Stimulated activated effector memory CD8-positive, alpha-beta T cell treated with anti-CD3 and anti-CD28 coated beads, Interleukin-12 subunit alpha, Interleukin-12 subunit beta, amount 100 ng/mL, for 72 hours (primary cell): ENCODE measurements around the gene LRP10.
"Not testable (repeated sequence)": the region's sequence is repeated elsewhere in the genome, so short reads cannot be mapped to it uniquely, and the experiment has no call there.

Source experiments
- ATAC-seq: fragments of 150-1000 bp; cut with Tn5 transposase; 2 replicates; pipeline ENCODE4 v1.10.0; 2021
- DNase-seq, 2 donors: peaks; one replicate each; pipeline ENCODE4 v3.0.0; 2021 to 2022; ENCODE audit warnings: low spot score in 2 of 2
- H3K27ac Mint-ChIP-seq: one replicate; pipeline ENCODE4 v1.8.0; 2022; ENCODE audit warnings: mild to moderate bottlenecking, mixed read lengths
- H3K36me3 Mint-ChIP-seq: one replicate; pipeline ENCODE4 v1.8.0; 2022; ENCODE audit warnings: mild to moderate bottlenecking, mixed read lengths
- H3K4me1 Mint-ChIP-seq: one replicate; pipeline ENCODE4 v1.8.0; 2022; ENCODE audit warnings: mixed read lengths
- H3K4me3 Mint-ChIP-seq: one replicate; pipeline ENCODE4 v1.8.0; 2022; ENCODE audit warnings: mild to moderate bottlenecking, mixed read lengths
- H3K9me3 Mint-ChIP-seq: one replicate; pipeline ENCODE4 v1.8.0; 2022; ENCODE audit warnings: mixed read lengths

The LRP10 gene

DNA sequence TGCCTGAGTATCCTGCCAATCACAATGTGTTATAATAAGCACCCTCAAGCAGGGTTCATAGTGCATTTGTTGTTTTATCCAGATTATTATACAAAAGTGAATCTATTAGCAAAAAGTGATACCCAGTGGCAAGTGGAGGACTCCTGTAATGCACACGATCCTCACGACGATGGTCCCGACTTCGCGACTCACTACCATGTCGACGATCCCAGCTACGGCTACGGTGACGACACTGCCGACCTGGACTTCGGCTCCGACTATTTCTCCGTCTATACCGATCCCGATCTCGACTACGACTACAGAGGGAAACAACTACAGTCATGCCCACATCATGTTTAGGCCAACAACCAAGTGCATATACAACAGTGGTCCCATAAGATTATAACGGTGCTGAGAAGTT is 34.5 kb downstream of the LRP10 start:
- Mint-ChIP-seq H3K27ac (peak overlapping the region; percentile 62), H3K4me3 (no peak overlapping the region), H3K9me3 (no peaks in the 10 kb centered on the region), H3K4me1 (peaks cover 7% of the 10 kb centered on the region), H3K36me3 (peaks cover 100% of the 10 kb centered on the region)
- no peak for ATAC-seq
- no peak for DNase-seq

DNA sequence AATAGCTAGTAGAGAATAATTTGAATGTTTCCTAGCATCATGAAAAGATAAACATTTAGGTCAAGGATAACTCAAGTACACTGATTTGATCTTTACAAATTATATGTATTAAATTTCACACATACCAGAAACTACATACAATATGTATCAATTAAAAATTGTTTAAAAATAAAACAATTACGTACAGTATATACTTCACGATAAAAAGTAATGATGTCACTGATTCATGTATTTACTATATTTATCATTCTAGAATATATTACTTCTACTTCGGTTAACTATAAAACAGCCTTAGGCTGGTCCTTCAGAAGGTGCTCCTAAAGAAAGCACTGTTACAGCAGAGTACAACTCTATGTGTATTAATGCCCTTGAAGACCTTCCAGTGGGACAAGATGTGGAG is 35.9 kb downstream of the LRP10 start:
- H3K36me3 Mint-ChIP-seq, result peaks cover 100% of the 10 kb centered on the region
- ATAC-seq, result no peak

GRCh38 chr14:22908601-22909000 is 37.1 kb downstream of the LRP10 start:
- H3K27ac Mint-ChIP-seq, result no peak overlapping the region
- H3K4me3 Mint-ChIP-seq, result no peak overlapping the region
- ATAC-seq, result no peak
- peaks cover 100% of the 10 kb centered on the region for H3K36me3 Mint-ChIP-seq
- peaks cover 15% of the 10 kb centered on the region for H3K4me1 Mint-ChIP-seq
- no peaks in the 10 kb centered on the region for H3K9me3 Mint-ChIP-seq
- DNase-seq, result no peak

More for the DNA sequence above, 35.9 kb downstream of the LRP10 start:
- Mint-ChIP-seq H3K9me3 (no peaks in the 10 kb centered on the region), H3K4me3 (no peak overlapping the region), H3K27ac (no peak overlapping the region), H3K4me1 (peaks cover 12% of the 10 kb centered on the region)
- no peak for DNase-seq

DNA sequence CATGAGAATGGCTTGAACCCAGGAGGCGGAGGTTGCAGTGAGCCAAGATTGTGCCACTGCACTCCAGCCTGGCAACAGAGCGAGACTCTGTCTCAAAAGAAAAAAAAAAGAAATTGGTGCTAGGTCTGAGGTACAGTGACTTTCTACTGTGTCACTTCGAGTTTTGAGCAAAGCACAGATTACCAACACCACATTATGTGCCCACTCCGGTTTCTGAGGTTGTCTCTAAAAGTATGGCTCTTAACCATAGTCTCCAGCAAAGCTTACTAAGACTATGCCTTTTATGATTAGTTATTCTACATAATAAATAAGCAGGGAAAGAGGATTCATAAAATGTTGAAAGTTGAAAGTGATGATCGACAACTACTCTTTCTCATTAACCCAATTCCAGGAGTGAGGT is 39.4 kb downstream of the LRP10 start:
- Mint-ChIP-seq H3K4me1 (peaks cover 15% of the 10 kb centered on the region), H3K9me3 (no peaks in the 10 kb centered on the region), H3K36me3 (peaks cover 100% of the 10 kb centered on the region), H3K4me3 (no peak overlapping the region), H3K27ac (no peak overlapping the region)
- DNase-seq (no peak), ATAC-seq (peak; percentile 72)

GRCh38 chr14:22914836-22915235 is 43.3 kb downstream of the LRP10 start:
- not testable (repeated sequence) for H3K27ac Mint-ChIP-seq, H3K4me3 Mint-ChIP-seq, ATAC-seq, DNase-seq, H3K9me3 Mint-ChIP-seq
- Mint-ChIP-seq H3K4me1 (peaks cover 28% of the 10 kb centered on the region), H3K36me3 (peaks cover 99% of the 10 kb centered on the region)

- no peak for DNase-seq
- Mint-ChIP-seq H3K4me1 (peaks cover 28% of the 10 kb centered on the region), H3K36me3 (peaks cover 98% of the 10 kb centered on the region), H3K9me3 (no peaks in the 10 kb centered on the region), H3K27ac (peak overlapping the region; percentile 17), H3K4me3 (no peak overlapping the region)
- ATAC-seq, result no peak
Measured at GRCh38 chr14:22915886-22916521, 44.5 kb downstream of the LRP10 start.

GRCh38 chr14:22918804-22919600 is 47.5 kb downstream of the LRP10 start, which contains the start of gene RBM23:
TSS of gene RBM23 (minus strand) at chr14:22919149.
- peaks cover 98% of the 10 kb centered on the region for H3K36me3 Mint-ChIP-seq
- peaks cover 20% of the 10 kb centered on the region for H3K4me1 Mint-ChIP-seq
- H3K27ac Mint-ChIP-seq, result peak within 1 kb of the TSS; percentile 100
- ATAC-seq, result peak; percentile 95
- H3K4me3 Mint-ChIP-seq, result peak within 1 kb of the TSS; percentile 93
- no peaks in the 10 kb centered on the region for H3K9me3 Mint-ChIP-seq
- DNase-seq, result peak; percentile 99 to 100

DNA sequence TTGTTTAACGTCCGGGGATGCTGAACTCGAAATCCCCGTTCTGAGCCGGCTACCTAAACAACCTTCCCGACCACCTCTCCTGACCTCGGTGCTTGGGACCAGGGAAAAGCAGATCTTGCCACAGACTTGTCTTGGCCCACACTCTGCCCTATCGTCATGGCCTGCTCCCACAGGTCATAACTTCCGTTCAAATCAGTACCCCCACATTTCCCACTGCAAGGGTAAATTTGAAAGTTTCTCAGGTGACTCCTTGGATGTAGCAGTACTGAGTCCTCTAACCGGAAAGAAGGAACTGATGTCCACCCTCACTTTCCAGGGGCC is 48.0 kb downstream of the LRP10 start:
- ATAC-seq, result peak; percentile 1
- DNase-seq, result no peak
- H3K4me1 Mint-ChIP-seq, result peaks cover 20% of the 10 kb centered on the region
- no peaks in the 10 kb centered on the region for H3K9me3 Mint-ChIP-seq
- peak overlapping the region; percentile 93 for H3K4me3 Mint-ChIP-seq
- peaks cover 98% of the 10 kb centered on the region for H3K36me3 Mint-ChIP-seq
- H3K27ac Mint-ChIP-seq, result peak overlapping the region; percentile 100

GRCh38 chr14:22920697-22921096 is 49.2 kb downstream of the LRP10 start:
- Mint-ChIP-seq H3K9me3 (no peaks in the 10 kb centered on the region), H3K4me3 (no peak overlapping the region), H3K36me3 (peaks cover 98% of the 10 kb centered on the region), H3K27ac (peak overlapping the region; percentile 100), H3K4me1 (peaks cover 20% of the 10 kb centered on the region)
- DNase-seq (no peak), ATAC-seq (no peak)

- Mint-ChIP-seq H3K4me3 (no peak overlapping the region), H3K4me1 (peaks cover 29% of the 10 kb centered on the region), H3K9me3 (no peaks in the 10 kb centered on the region), H3K36me3 (peaks cover 98% of the 10 kb centered on the region), H3K27ac (no peak overlapping the region)
- no peak for ATAC-seq
- no peak for DNase-seq
Measured at GRCh38 chr14:22922294-22922693, 50.8 kb downstream of the LRP10 start.

DNA sequence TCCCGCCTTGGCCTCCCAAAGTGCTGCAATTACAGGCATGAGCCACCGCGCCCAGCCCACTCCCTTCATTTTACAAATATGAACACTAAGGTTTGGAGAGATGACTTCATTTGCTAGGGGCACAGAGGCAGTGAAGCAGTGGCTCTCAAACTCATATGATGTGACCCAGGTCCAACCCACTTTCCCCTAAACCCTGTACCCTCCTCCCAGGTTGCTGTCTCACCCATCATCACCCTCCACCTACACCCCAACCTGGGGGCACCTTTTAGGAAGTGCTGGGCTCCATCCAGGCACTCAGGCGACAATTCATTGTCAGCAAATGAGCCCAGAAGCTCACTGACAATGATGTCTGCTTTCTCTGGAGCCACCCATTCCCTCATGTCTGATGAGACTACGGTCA is 52.2 kb downstream of the LRP10 start:
- no peak for ATAC-seq
- Mint-ChIP-seq H3K27ac (no peak overlapping the region), H3K36me3 (peaks cover 91% of the 10 kb centered on the region), H3K9me3 (no peaks in the 10 kb centered on the region), H3K4me1 (peaks cover 23% of the 10 kb centered on the region), H3K4me3 (no peak overlapping the region)
- DNase-seq, result no peak

GRCh38 chr14:22925513-22925912 is 54.0 kb downstream of the LRP10 start:
- DNase-seq, result no peak
- no peak for ATAC-seq
- Mint-ChIP-seq H3K27ac (no peak overlapping the region), H3K36me3 (peaks cover 75% of the 10 kb centered on the region), H3K4me1 (peaks cover 12% of the 10 kb centered on the region), H3K9me3 (no peaks in the 10 kb centered on the region), H3K4me3 (no peak overlapping the region)

DNA sequence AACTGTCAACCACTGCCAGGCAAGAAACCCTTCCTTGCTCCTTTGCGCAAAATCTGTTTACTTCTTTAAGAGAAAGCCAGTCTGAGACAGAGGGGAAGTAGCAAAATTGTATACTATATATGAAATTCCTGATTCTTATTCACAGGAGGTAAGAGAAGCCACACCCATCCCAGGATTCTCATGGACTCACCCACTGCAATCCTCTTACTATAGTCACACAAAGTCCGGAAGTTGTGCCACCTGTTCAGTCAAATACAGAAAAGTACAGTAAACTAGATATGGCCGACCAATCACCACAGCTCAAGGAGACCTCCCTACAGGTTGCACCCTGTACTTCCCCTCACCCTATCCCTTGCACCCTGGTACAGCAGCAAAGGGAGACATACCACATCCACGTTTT is 54.8 kb downstream of the LRP10 start:
- DNase-seq (no peak), ATAC-seq (no peak)
- no peak overlapping the region for H3K4me3 Mint-ChIP-seq
- H3K9me3 Mint-ChIP-seq, result no peaks in the 10 kb centered on the region
- H3K27ac Mint-ChIP-seq, result peak overlapping the region; percentile 73
- peaks cover 12% of the 10 kb centered on the region for H3K4me1 Mint-ChIP-seq
- peaks cover 68% of the 10 kb centered on the region for H3K36me3 Mint-ChIP-seq

DNA sequence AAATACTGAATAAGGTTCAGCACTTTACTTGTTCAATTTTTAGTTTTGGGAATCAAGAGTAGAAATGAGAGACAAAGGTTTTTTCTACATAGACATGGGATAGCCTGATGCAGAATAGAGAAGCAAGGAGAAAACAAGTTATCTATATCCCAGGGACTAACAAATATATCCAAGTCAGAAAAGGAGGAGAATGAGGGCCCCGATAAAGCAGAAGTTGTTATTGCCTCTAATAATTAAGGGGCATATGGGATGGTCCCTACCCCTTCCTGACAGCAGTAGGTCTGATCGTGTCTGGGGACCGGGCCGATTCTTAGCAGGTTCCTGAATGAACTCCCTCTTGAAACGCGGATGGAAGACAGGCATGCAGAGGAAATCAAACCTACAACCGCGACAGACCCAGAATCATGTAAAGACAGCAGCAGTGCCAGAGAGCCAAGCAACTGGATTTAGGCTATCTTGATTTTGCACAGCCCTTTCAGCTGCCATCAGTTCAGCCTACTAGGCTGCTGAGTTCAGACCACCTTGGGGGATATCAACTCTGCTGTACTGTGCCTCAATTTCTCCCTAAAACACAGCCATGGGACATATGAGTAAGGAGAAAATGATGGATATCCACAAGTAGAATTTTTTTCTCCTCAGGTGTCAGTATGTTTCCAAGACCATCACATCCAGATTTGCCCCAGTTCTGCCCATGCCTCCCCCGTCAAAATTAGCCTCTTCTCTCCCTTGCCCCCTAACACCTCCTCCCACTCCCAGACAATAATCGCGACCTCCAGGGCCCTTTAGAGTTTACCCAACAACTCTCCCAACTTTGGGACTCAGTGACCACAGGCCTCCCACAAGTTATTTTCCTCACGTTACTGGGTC is 56.9 kb downstream of the LRP10 start:
- Mint-ChIP-seq H3K36me3 (peaks cover 46% of the 10 kb centered on the region), H3K4me3 (no peak overlapping the region), H3K4me1 (peaks cover 12% of the 10 kb centered on the region), H3K9me3 (no peaks in the 10 kb centered on the region), H3K27ac (no peak overlapping the region)
- no peak for ATAC-seq
- no peak for DNase-seq
